AG04449 (cell line): Measurements from ENCODE around the gene WDR45B.

Experiments used
- CTCF ChIA-PET: fragments of 350-600 bp; formaldehyde crosslinking; extraction: SDS; loops from one replicate; lab custom pipeline; 2021; ENCODE audit warnings: antibody characterized with exemption; lab: Yijun Ruan, JAX
- POLR2A ChIA-PET: fragments of 400-600, 350-600 bp; formaldehyde crosslinking; extraction: SDS; loops from one replicate; lab custom pipeline; 2020; ENCODE audit warnings: antibody characterized with exemption, inconsistent platforms; lab: Yijun Ruan, JAX
- DNase-seq: peaks from one replicate; pipeline ENCODE4 v3.0.0-alpha.2; 2010; ENCODE audit warnings: low read depth, low spot score
- H3K4me3 ChIP-seq: 2 replicates; pipeline ENCODE4 v1.5.1; 2011; ENCODE audit warnings: low read depth, mild to moderate bottlenecking, control low read depth, low read length
- CTCF ChIP-seq: IDR thresholded peaks from one replicate; pipeline ENCODE4 v1.5.1; 2011; ENCODE audit warnings: mild to moderate bottlenecking, moderate library complexity, low read length, control low read depth, inconsistent platforms; ENCODE audit not compliant: insufficient read depth; ENCODE audit errors: missing control alignments

The WDR45B gene

GRCh38 chr17:82665891-82666290 is 17.6 kb upstream of the WDR45B start:
- CTCF ChIA-PET, result interaction anchor here (6.4 kb wide), 1 partner anchor 111 kb away, joined by 51 read pairs; no protein-coding TSS in a partner anchor
- POLR2A ChIA-PET, result no interaction called here

DNA sequence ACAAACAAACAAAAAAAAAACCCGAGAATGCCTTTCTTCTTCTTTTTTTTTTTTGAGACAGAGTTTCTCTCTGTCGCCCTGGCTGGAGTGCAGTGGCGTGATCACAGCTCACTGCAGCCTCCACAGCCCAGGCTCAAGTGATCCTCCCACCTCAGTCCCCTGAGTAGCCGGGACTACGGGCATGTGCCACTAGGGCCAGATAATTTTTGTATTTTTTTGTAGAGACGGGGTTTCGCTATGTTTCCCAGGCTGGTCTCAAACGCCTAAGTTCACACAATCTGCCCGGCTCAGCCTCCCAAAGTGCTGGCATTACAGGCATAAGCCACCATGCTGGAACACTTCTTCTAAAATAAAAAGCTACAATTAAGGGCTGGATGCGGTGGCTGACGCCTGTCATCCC is 17.0 kb upstream of the WDR45B start:
- TF ChIP-seq CTCF, result no peak
- no peak overlapping the region for H3K4me3 ChIP-seq
- no peak for DNase-seq
- POLR2A ChIA-PET, result no interaction called here
- CTCF ChIA-PET, result interaction anchor here (6.4 kb wide), 1 partner anchor 111 kb away, joined by 51 read pairs; no protein-coding TSS in a partner anchor

More at GRCh38 chr17:82665891-82666290, 17.6 kb upstream of the WDR45B start:
- no peak for TF ChIP-seq CTCF
- no peak overlapping the region for H3K4me3 ChIP-seq
- DNase-seq, result no peak

GRCh38 chr17:82664701-82665182 is 16.5 kb upstream of the WDR45B start:
- DNase-seq, result no peak
- ChIA-PET CTCF (interaction anchor here (6.4 kb wide), 1 partner anchor 112 kb away, joined by 51 read pairs; no protein-coding TSS in a partner anchor), POLR2A (no interaction called here)
- TF ChIP-seq CTCF, result no peak
- H3K4me3 ChIP-seq, result no peak overlapping the region

- CTCF ChIA-PET, result interaction anchor here (6.4 kb wide), 1 partner anchor 112 kb away, joined by 51 read pairs; no protein-coding TSS in a partner anchor
- TF ChIP-seq CTCF, result no peak
- no peak for DNase-seq
- POLR2A ChIA-PET, result no interaction called here
- no peak overlapping the region for H3K4me3 ChIP-seq
Observed at GRCh38 chr17:82664276-82664575, 16.0 kb upstream of the WDR45B start.

- DNase-seq, result no peak
- ChIA-PET CTCF (no interaction called here), POLR2A (no interaction called here)
- no peak overlapping the region for H3K4me3 ChIP-seq
- TF ChIP-seq CTCF, result no peak
Observed at GRCh38 chr17:82663381-82664275, 15.4 kb upstream of the WDR45B start.

DNA sequence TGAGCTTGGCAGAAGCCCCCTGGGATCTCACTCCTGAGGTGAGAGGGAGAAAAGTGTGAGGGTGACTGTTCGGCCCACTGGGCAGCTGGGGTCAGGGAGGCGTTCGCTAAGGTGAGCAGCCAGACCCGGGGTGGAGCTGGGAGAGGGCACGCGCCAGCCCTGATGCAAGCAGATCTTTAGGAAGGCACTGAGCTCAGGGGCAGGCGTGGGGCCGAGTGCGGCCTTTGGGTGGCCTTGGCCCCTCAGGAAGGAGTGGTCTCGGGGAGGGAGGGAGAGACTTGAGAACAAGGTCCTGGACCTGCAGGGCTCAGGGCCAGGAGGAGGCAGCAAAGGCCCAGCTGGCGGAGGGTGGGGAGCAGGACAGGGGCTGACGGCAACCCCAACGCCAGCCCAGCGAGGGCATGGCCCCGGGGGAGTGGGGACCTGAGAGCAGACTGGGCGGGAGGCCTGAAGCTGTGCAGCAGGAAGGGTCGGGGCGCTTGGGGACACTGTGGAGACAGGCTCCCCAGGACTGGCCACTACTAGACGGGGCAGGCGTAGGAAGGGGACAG is 14.5 kb upstream of the WDR45B start:
- CTCF ChIA-PET, result no interaction called here
- no peak for DNase-seq
- no peak overlapping the region for H3K4me3 ChIP-seq
- no peak for TF ChIP-seq CTCF
- POLR2A ChIA-PET, result no interaction called here
